Measurements from ENCODE around the gene LMAN1. TPM values are rescaled to one million over a fixed set of nuclear protein-coding genes. Genes with fewer than 3 reads are reported as not detected.

Gene LMAN1
- total RNA-seq, 4 donors from 2014 or later, result 61.5 to 83.7 (median 69.8) TPM

- Histone ChIP-seq H3K27ac (no peak overlapping the region), H3K4me3 (no peak overlapping the region), H3K9me3 (no peaks in the 10 kb centered on the region), H3K4me1 (peaks cover 0 to 10% (median 0%) of the 10 kb centered on the region in 4 donors), H3K36me3 (no peaks in the 10 kb centered on the region), H3K27me3 (peaks cover 0 to 4% of the 10 kb centered on the region in 2 donors)
- TF ChIP-seq, protein P1, sequence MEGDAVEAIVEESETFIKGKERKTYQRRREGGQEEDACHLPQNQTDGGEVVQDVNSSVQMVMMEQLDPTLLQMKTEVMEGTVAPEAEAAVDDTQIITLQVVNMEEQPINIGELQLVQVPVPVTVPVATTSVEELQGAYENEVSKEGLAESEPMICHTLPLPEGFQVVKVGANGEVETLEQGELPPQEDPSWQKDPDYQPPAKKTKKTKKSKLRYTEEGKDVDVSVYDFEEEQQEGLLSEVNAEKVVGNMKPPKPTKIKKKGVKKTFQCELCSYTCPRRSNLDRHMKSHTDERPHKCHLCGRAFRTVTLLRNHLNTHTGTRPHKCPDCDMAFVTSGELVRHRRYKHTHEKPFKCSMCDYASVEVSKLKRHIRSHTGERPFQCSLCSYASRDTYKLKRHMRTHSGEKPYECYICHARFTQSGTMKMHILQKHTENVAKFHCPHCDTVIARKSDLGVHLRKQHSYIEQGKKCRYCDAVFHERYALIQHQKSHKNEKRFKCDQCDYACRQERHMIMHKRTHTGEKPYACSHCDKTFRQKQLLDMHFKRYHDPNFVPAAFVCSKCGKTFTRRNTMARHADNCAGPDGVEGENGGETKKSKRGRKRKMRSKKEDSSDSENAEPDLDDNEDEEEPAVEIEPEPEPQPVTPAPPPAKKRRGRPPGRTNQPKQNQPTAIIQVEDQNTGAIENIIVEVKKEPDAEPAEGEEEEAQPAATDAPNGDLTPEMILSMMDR (IDR thresholded peaks at IDR 0.05), result no peak
- TF ChIP-seq POLR2A (IDR thresholded peaks at IDR 0.05) (no peak), EP300 (IDR thresholded peaks at IDR 0.05) (no peak)
- DNase-seq (ENCODE audit: low spot score in 2 of 2), result no peak
- WGBS, 2 donors, result 78 to 81% methylated on average over 3 of the region's 3 CpGs
Observed at GRCh38 chr18:59393381-59393780, 34.3 kb upstream of the LMAN1 start.

GRCh38 chr18:59388817-59389216, 29.8 kb upstream of the LMAN1 start:
- TF ChIP-seq, protein P1 (IDR thresholded peaks at IDR 0.05), result no peak
- TF ChIP-seq EP300 (IDR thresholded peaks at IDR 0.05) (no peak), POLR2A (IDR thresholded peaks at IDR 0.05) (no peak)
- Histone ChIP-seq H3K27ac (no peak overlapping the region), H3K36me3 (no peaks in the 10 kb centered on the region), H3K4me3 (no peak overlapping the region), H3K27me3 (peaks cover 0 to 4% of the 10 kb centered on the region in 2 donors), H3K4me1 (peaks cover 0 to 10% (median 0%) of the 10 kb centered on the region in 4 donors), H3K9me3 (no peaks in the 10 kb centered on the region)
- DNase-seq (ENCODE audit: low spot score in 2 of 2), result no peak
- 76 to 79% methylated on average over 4 of the region's 4 CpGs for WGBS, 2 donors

DNA sequence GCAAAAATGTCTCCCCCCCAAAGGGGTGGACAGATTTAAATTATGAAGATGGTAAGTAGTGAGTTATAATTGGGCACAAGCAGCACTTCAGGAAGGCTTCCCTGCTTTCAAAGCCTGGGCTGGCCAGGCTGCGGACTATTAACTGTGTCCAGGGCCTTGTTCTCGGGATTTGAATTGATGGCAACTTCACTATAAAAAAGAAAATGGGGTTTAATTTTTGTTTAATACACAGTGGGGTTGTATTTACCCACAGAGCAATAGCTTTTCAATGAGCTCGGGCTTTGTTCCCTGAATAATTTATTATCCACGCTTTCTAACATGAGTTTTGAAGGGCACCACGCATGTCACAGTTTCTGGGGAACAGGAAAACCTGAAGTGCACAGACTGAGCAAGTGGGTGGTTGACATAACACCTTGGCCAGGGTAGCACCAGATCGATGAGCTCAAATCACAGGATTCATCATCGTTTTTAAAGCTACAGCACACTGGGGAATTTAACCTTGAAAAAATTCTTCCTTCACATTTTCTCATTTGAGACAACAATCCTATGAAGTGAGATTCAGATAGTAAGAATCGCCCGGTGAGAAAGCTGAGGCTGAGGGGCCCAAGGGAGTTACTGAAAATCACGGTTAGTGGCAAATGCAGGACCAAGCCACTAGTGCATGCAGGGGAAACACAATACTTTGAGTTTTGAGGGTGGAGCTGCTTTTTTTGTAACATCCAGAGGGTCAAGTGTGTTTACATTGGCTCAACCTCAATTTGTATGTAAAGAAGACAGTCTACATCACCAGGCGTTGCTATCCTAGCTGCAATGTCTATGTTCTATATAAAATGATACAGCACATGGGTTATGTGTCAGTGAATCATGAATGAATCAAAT, 28.9 kb upstream of the LMAN1 start:
- Histone ChIP-seq H3K27ac (no peak overlapping the region), H3K36me3 (no peaks in the 10 kb centered on the region), H3K4me3 (no peak overlapping the region), H3K27me3 (peaks cover 0 to 4% of the 10 kb centered on the region in 2 donors), H3K9me3 (no peaks in the 10 kb centered on the region), H3K4me1 (peaks cover 0 to 10% (median 0%) of the 10 kb centered on the region in 4 donors)
- TF ChIP-seq, protein P1 (IDR thresholded peaks at IDR 0.05), result no peak
- TF ChIP-seq EP300 (IDR thresholded peaks at IDR 0.05) (no peak), POLR2A (IDR thresholded peaks at IDR 0.05) (no peak)
- DNase-seq (ENCODE audit: low spot score in 2 of 2), result no peak
- WGBS, 2 donors, result 71 to 74% methylated on average over 11 of the region's 11 CpGs

DNA sequence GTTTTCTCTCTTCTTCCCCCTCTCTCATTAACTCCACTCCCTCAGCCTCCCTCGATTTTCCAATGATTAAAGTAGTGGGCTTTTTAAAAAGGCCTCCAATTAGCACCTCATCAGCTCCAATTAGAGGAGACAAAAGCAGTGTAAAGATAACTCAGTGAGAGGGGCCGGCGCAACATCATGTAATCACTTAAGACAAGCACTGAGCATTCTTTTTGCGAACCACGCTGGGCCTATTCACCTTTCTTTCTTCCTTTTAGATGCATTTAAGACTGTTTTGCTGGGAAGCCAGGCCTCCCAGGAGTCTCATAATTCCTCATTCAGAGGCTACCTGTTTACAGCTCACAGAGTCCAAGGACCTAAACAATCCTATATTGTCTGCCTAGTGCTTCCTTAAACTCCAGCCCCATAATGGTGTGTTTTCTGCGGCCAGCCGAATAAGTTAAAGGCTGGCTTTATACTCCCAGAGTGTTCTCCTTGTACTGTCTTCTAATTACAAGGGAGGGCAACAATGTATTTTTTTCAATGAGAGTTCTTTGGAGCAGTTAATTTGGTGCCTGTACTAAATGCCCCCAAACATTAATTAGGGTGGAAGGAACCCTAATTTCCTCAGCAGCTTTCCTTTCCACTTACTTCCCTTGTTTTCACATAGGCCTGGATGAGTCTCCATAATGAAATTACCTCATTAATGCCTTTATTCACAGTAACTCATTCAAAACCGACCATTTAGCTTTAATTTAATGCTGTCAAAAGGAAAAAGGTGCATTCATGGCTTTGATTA, 28.0 kb upstream of the LMAN1 start:
- Histone ChIP-seq H3K36me3 (no peaks in the 10 kb centered on the region), H3K9me3 (no peaks in the 10 kb centered on the region), H3K27me3 (peaks cover 0 to under 1% of the 10 kb centered on the region in 2 donors), H3K27ac (no peak overlapping the region), H3K4me3 (no peak overlapping the region), H3K4me1 (peaks cover 0 to 10% (median 0%) of the 10 kb centered on the region in 4 donors)
- TF ChIP-seq, protein P1 (IDR thresholded peaks at IDR 0.05), result no peak
- 61 to 72% methylated on average over 8 of the region's 8 CpGs for WGBS, 2 donors
- no peak for DNase-seq (ENCODE audit: low spot score in 2 of 2)

DNA sequence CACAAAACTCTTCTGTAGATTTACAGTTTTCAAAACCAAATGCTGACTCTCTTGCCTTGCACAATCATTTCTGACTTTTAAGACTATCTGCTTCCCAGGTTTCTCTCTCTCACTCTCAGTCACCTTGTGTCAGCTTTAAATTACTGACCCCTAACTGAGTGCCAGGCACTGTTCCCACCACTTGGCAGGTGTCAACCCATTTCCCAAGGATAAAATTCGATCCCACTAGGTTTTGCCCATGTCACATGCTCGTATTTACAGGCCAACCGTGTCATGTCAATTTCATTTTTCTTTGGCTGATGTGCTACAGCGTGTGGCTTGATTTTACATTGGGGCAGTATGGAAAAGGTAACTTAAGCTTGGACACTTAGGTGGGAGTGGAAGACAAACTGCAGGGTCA, 26.1 kb upstream of the LMAN1 start:
- DNase-seq (ENCODE audit: low spot score in 2 of 2), result no peak
- H3K27ac ChIP-seq, result no peak overlapping the region
- no peaks in the 10 kb centered on the region for H3K36me3 ChIP-seq
- WGBS, 2 donors, result 89% methylated on average over 4 of the region's 4 CpGs
- H3K9me3 ChIP-seq, result no peaks in the 10 kb centered on the region
- peaks cover 0 to 10% (median 0%) of the 10 kb centered on the region in 4 donors for H3K4me1 ChIP-seq
- TF ChIP-seq POLR2A (IDR thresholded peaks at IDR 0.05) (no peak), EP300 (IDR thresholded peaks at IDR 0.05) (no peak)
- TF ChIP-seq, protein P1 (IDR thresholded peaks at IDR 0.05), result no peak
- H3K4me3 ChIP-seq, result no peak overlapping the region
- H3K27me3 ChIP-seq, result no peaks in the 10 kb centered on the region

Measured in tibial nerve (tissue), 4 donors.